ENCODE data around the gene VAC14. TPM values are rescaled to one million over a fixed set of nuclear protein-coding genes. Genes with fewer than 3 reads are reported as not detected.

VAC14 gene
- total and polyA plus RNA-seq, 2 experiments from 2014 or later, result 42.3 to 77.7 TPM

GRCh38 chr16:70696355-70696754 lies 104.6 kb downstream of the VAC14 start:
- TF ChIP-seq ETS1 (IDR thresholded peaks at IDR 0.05), result no peak
- DNase-seq (ENCODE audit: low spot score) (no peak), ATAC-seq (no peak)
- Histone ChIP-seq H3K4me3 (no peak overlapping the region), H3K27ac (ENCODE audit: low read depth) (peak overlapping the region; percentile 76), H3K36me3 (ENCODE audit: insufficient read depth) (no peaks in the 10 kb centered on the region), H3K4me2 (no peak overlapping the region), H3K9me2 (ENCODE audit: insufficient read depth) (no peaks in the 10 kb centered on the region), H3K27me3 (ENCODE audit: insufficient read depth) (no peaks in the 10 kb centered on the region), H2AFZ (no peak overlapping the region), H3F3A (replicated peaks; ENCODE audit: low read depth) (0 out of 2 replicates have a peak, but pooled peaks cover 3% of the 10 kb centered on the region), H3K79me2 (replicated peaks; ENCODE audit: insufficient read depth) (no peaks in the 10 kb centered on the region), H4K20me1 (replicated peaks; ENCODE audit: insufficient read depth) (no peaks in the 10 kb centered on the region), H3K4me1 (ENCODE audit: insufficient read depth) (peaks cover 24% of the 10 kb centered on the region)
- H3K27ac Mint-ChIP-seq, result no peak overlapping the region
- H3K27me3 Mint-ChIP-seq (ENCODE audit: insufficient read depth, low read depth, poor library complexity), result peaks cover 18% of the 10 kb centered on the region
- H3K4me3 Mint-ChIP-seq, result no peak overlapping the region
- no peaks in the 10 kb centered on the region for H3K9me3 Mint-ChIP-seq
- peaks cover 2% of the 10 kb centered on the region; the same call in 1 of the 3 replicates for H3K36me3 Mint-ChIP-seq (ENCODE audit: low read depth)
- peaks cover 28% of the 10 kb centered on the region for H3K4me1 Mint-ChIP-seq

DNA sequence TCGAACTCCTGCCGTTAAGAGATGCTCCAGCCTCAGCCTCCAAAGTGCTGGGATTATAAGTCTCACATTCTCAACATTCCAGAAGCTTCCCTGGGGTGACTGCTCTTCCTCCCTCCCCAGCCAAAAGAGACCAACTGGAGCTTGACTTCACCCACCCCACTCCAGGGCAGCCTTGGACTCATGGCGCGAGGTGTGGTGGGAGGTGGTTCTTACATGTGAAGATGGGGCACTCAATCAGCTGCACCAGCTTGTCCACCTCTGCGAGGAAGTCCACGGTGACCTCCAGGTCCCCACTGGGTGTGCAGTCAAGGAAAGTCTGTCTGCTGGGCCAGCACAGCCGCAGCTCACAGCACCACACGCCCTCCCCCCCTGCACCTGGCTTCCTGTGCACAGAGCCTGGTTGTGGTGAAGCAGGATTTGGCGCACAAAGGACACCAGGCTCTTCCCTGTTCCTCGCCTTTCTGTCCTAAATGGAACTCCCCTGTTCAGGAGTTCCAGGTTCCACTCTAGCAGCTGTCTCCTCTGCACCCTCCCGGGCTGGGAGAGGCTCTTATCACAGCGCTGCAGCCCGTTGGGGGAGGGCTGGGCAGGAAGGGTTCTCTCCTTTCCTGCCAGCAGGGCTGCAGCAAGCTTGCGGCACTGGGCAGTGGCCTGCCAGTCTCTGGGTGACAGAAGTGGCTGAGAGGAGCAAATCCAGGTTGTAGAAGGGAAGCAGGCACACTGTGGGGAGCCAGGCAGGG lies 105.5 kb downstream of the VAC14 start:
- H3K4me3 Mint-ChIP-seq, result peak overlapping the region; percentile 41; the same call in 2 of the 3 replicates
- H3K9me2 ChIP-seq (ENCODE audit: insufficient read depth), result no peaks in the 10 kb centered on the region
- no peak overlapping the region for H3K4me3 ChIP-seq
- H3K4me1 ChIP-seq (ENCODE audit: insufficient read depth), result peaks cover 24% of the 10 kb centered on the region
- no peaks in the 10 kb centered on the region for H4K20me1 ChIP-seq (replicated peaks; ENCODE audit: insufficient read depth)
- H3K27ac Mint-ChIP-seq, result peak overlapping the region; percentile 80
- no peaks in the 10 kb centered on the region for H3K9me3 Mint-ChIP-seq
- peaks cover 2% of the 10 kb centered on the region; the same call in 1 of the 3 replicates for H3K36me3 Mint-ChIP-seq (ENCODE audit: low read depth)
- H3F3A ChIP-seq (replicated peaks; ENCODE audit: low read depth), result 0 out of 2 replicates have a peak, but pooled peaks cover 3% of the 10 kb centered on the region
- ATAC-seq (peak; percentile 14), DNase-seq (ENCODE audit: low spot score) (peak; percentile 60)
- H3K27me3 Mint-ChIP-seq (ENCODE audit: insufficient read depth, low read depth, poor library complexity), result peaks cover 20% of the 10 kb centered on the region
- no peaks in the 10 kb centered on the region for H3K36me3 ChIP-seq (ENCODE audit: insufficient read depth)
- peak overlapping the region; percentile 76 for H3K27ac ChIP-seq (ENCODE audit: low read depth)
- peak overlapping the region; percentile 38; the same call in 1 of the 2 replicates for H3K4me2 ChIP-seq
- peaks cover 25% of the 10 kb centered on the region for H3K4me1 Mint-ChIP-seq
- H3K27me3 ChIP-seq (ENCODE audit: insufficient read depth), result no peaks in the 10 kb centered on the region
- H3K79me2 ChIP-seq (replicated peaks; ENCODE audit: insufficient read depth), result no peaks in the 10 kb centered on the region
- H2AFZ ChIP-seq, result no peak overlapping the region
- TF ChIP-seq STAT1 (IDR thresholded peaks at IDR 0.05; ENCODE audit: unreplicated experiment), result no peak
- TF ChIP-seq JUNB (IDR thresholded peaks at IDR 0.05; ENCODE audit: unreplicated experiment), result no peak
- TF ChIP-seq, protein P1, sequence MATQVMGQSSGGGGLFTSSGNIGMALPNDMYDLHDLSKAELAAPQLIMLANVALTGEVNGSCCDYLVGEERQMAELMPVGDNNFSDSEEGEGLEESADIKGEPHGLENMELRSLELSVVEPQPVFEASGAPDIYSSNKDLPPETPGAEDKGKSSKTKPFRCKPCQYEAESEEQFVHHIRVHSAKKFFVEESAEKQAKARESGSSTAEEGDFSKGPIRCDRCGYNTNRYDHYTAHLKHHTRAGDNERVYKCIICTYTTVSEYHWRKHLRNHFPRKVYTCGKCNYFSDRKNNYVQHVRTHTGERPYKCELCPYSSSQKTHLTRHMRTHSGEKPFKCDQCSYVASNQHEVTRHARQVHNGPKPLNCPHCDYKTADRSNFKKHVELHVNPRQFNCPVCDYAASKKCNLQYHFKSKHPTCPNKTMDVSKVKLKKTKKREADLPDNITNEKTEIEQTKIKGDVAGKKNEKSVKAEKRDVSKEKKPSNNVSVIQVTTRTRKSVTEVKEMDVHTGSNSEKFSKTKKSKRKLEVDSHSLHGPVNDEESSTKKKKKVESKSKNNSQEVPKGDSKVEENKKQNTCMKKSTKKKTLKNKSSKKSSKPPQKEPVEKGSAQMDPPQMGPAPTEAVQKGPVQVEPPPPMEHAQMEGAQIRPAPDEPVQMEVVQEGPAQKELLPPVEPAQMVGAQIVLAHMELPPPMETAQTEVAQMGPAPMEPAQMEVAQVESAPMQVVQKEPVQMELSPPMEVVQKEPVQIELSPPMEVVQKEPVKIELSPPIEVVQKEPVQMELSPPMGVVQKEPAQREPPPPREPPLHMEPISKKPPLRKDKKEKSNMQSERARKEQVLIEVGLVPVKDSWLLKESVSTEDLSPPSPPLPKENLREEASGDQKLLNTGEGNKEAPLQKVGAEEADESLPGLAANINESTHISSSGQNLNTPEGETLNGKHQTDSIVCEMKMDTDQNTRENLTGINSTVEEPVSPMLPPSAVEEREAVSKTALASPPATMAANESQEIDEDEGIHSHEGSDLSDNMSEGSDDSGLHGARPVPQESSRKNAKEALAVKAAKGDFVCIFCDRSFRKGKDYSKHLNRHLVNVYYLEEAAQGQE (IDR thresholded peaks at IDR 0.05; ENCODE audit: unreplicated experiment), result no peak
- no peak for TF ChIP-seq ZNF331 (CRISPR knock-in tag; IDR thresholded peaks at IDR 0.05; ENCODE audit: low read depth)
- TF ChIP-seq NANOG (IDR thresholded peaks at IDR 0.05; ENCODE audit: borderline replicate concordance), result no peak
- TF ChIP-seq, protein P2, sequence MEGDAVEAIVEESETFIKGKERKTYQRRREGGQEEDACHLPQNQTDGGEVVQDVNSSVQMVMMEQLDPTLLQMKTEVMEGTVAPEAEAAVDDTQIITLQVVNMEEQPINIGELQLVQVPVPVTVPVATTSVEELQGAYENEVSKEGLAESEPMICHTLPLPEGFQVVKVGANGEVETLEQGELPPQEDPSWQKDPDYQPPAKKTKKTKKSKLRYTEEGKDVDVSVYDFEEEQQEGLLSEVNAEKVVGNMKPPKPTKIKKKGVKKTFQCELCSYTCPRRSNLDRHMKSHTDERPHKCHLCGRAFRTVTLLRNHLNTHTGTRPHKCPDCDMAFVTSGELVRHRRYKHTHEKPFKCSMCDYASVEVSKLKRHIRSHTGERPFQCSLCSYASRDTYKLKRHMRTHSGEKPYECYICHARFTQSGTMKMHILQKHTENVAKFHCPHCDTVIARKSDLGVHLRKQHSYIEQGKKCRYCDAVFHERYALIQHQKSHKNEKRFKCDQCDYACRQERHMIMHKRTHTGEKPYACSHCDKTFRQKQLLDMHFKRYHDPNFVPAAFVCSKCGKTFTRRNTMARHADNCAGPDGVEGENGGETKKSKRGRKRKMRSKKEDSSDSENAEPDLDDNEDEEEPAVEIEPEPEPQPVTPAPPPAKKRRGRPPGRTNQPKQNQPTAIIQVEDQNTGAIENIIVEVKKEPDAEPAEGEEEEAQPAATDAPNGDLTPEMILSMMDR (conservative IDR thresholded peaks at IDR 0.05; ENCODE audit: low read depth in 2 of 2), result no peak
- TF ChIP-seq ZNF114 (CRISPR knock-in tag; IDR thresholded peaks at IDR 0.05), result no peak
- no peak for TF ChIP-seq POLR2AphosphoS5 (IDR thresholded peaks at IDR 0.05; ENCODE audit: low read depth)

Measured in GM23338 (cell line).